Astrocyte (in vitro differentiated cells and primary cell): Measurements from ENCODE around the gene CNKSR2.

Experiments
- CTCF ChIP-seq: IDR thresholded peaks from 2 replicates; pipeline ENCODE4 v1.5.1; 2011; ENCODE audit warnings: low read depth, mild to moderate bottlenecking, inconsistent platforms, low read length, moderate library complexity; ENCODE audit not compliant: insufficient read depth
- EZH2 ChIP-seq: IDR thresholded peaks from 2 replicates; pipeline ENCODE4 v1.6.1; 2012; ENCODE audit warnings: mild to moderate bottlenecking, low read length, inconsistent platforms; ENCODE audit not compliant: insufficient read depth

GRCh38 chrX:21440911-21441310 lies 66.7 kb downstream of the CNKSR2 start:
- TF ChIP-seq CTCF (no peak), EZH2 (no peak)
